ENCODE measurements around the gene EML4. TPM values are rescaled to one million over a fixed set of nuclear protein-coding genes. Genes with fewer than 3 reads are reported as not detected.

The EML4 gene
- total and polyA plus RNA-seq, 2 of the 13 experiments (the other 11 are each of a cell fraction or from before 2014, with no cell fraction given), result 243 to 476 TPM

- TF ChIP-seq, protein P1, sequence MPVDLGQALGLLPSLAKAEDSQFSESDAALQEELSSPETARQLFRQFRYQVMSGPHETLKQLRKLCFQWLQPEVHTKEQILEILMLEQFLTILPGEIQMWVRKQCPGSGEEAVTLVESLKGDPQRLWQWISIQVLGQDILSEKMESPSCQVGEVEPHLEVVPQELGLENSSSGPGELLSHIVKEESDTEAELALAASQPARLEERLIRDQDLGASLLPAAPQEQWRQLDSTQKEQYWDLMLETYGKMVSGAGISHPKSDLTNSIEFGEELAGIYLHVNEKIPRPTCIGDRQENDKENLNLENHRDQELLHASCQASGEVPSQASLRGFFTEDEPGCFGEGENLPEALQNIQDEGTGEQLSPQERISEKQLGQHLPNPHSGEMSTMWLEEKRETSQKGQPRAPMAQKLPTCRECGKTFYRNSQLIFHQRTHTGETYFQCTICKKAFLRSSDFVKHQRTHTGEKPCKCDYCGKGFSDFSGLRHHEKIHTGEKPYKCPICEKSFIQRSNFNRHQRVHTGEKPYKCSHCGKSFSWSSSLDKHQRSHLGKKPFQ (CRISPR knock-in tag; IDR thresholded peaks at IDR 0.05; ENCODE audit: insufficient replicate concordance), result no peak
- no peak for TF ChIP-seq ZNF552 (CRISPR knock-in tag; IDR thresholded peaks at IDR 0.05; ENCODE audit: borderline replicate concordance)
- 0 out of 2 replicates have a peak, but pooled peaks have one; percentile 53 for TF ChIP-seq ZNF589 (CRISPR knock-in tag; conservative IDR thresholded peaks at IDR 0.05)
- peak; percentile 81 for TF ChIP-seq KDM5A (IDR thresholded peaks at IDR 0.05; ENCODE audit: borderline replicate concordance, low read length)
- TF ChIP-seq ZNF34 (CRISPR knock-in tag; IDR thresholded peaks at IDR 0.05; ENCODE audit: borderline replicate concordance), result peak; percentile 92; the same call in 1 of the 2 replicates
- 0 out of 2 replicates have a peak, but pooled peaks have one; percentile 0 for TF ChIP-seq ZNF234 (CRISPR knock-in tag; conservative IDR thresholded peaks at IDR 0.05)
- peak; percentile 10; the same call in 1 of the 2 replicates for TF ChIP-seq ZFP91 (CRISPR knock-in tag; IDR thresholded peaks at IDR 0.05; ENCODE audit: borderline replicate concordance)
- TF ChIP-seq ZNF879 (CRISPR knock-in tag; IDR thresholded peaks at IDR 0.05), result peak; percentile 6; the same call in 1 of the 2 replicates
- TF ChIP-seq HOXA7 (CRISPR knock-in tag; IDR thresholded peaks at IDR 0.05), result no peak
- TF ChIP-seq FOXO4 (CRISPR knock-in tag; conservative IDR thresholded peaks at IDR 0.05), result peak; percentile 84; the same call in 1 of the 2 replicates
- no peak for TF ChIP-seq TBL1XR1 (IDR thresholded peaks at IDR 0.05; ENCODE audit: borderline replicate concordance, low read length, partially characterized antibody)
- 0 out of 2 replicates have a peak, but pooled peaks have one; percentile 7 for TF ChIP-seq STAG1 (CRISPR knock-in tag; IDR thresholded peaks at IDR 0.05)
- TF ChIP-seq, protein P2, sequence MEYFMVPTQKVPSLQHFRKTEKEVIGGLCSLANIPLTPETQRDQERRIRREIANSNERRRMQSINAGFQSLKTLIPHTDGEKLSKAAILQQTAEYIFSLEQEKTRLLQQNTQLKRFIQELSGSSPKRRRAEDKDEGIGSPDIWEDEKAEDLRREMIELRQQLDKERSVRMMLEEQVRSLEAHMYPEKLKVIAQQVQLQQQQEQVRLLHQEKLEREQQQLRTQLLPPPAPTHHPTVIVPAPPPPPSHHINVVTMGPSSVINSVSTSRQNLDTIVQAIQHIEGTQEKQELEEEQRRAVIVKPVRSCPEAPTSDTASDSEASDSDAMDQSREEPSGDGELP (IDR thresholded peaks at IDR 0.05; ENCODE audit: borderline replicate concordance, low read depth), result 0 out of 2 replicates have a peak, but pooled peaks have one; percentile 4
- 0 out of 2 replicates have a peak, but pooled peaks have one; percentile 21 for TF ChIP-seq ZNF598 (CRISPR knock-in tag; IDR thresholded peaks at IDR 0.05; ENCODE audit: borderline replicate concordance)
- TF ChIP-seq, protein P3, sequence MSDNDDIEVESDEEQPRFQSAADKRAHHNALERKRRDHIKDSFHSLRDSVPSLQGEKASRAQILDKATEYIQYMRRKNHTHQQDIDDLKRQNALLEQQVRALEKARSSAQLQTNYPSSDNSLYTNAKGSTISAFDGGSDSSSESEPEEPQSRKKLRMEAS (IDR thresholded peaks at IDR 0.05), result no peak; the same call in 1 of the 2 replicates
- TF ChIP-seq ZBTB3 (CRISPR knock-in tag; IDR thresholded peaks at IDR 0.05; ENCODE audit: borderline replicate concordance, low read depth), result peak; percentile 68; the same call in 1 of the 2 replicates
- TF ChIP-seq ZNF720 (CRISPR knock-in tag; IDR thresholded peaks at IDR 0.05), result no peak
- peak; percentile 17; the same call in 1 of the 2 replicates for TF ChIP-seq SAP130 (CRISPR knock-in tag; IDR thresholded peaks at IDR 0.05; ENCODE audit: low read depth)
- TF ChIP-seq, protein P4, sequence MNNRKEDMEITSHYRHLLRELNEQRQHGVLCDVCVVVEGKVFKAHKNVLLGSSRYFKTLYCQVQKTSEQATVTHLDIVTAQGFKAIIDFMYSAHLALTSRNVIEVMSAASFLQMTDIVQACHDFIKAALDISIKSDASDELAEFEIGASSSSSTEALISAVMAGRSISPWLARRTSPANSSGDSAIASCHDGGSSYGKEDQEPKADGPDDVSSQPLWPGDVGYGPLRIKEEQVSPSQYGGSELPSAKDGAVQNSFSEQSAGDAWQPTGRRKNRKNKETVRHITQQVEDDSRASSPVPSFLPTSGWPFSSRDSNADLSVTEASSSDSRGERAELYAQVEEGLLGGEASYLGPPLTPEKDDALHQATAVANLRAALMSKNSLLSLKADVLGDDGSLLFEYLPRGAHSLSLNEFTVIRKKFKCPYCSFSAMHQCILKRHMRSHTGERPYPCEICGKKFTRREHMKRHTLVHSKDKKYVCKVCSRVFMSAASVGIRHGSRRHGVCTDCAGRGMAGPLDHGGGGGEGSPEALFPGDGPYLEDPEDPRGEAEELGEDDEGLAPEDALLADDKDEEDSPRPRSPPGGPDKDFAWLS (CRISPR knock-in tag; IDR thresholded peaks at IDR 0.05; ENCODE audit: borderline replicate concordance), result 0 out of 2 replicates have a peak, but pooled peaks have one; percentile 82
- TF ChIP-seq GLI4 (CRISPR knock-in tag; IDR thresholded peaks at IDR 0.05; ENCODE audit: borderline replicate concordance), result 0 out of 2 replicates have a peak, but pooled peaks have one; percentile 22
Measured at GRCh38 chr2:42169874-42170521, 845 bp downstream of the EML4 start (continued).

All from HepG2 (cell line).